Chondrocyte (in vitro differentiated cells): ENCODE data around the gene PGAM2. TPM values are rescaled to one million over a fixed set of nuclear protein-coding genes. Genes with fewer than 3 reads are reported as not detected.

Source experiments
- DNase-seq: peaks from one replicate; pipeline ENCODE4 v3.0.0; 2021; ENCODE audit warnings: mixed read lengths, low spot score
- H3K27ac Mint-ChIP-seq: one replicate; pipeline ENCODE4 v1.8.0; 2021; ENCODE audit warnings: mild to moderate bottlenecking, moderate library complexity, mixed read lengths; ENCODE audit not compliant: unreplicated experiment
- H3K27me3 Mint-ChIP-seq: 2 replicates; pipeline ENCODE4 v1.8.0; 2021; ENCODE audit warnings: low read depth, mixed read lengths
- H3K36me3 Mint-ChIP-seq: 2 replicates; pipeline ENCODE4 v1.8.0; 2021; ENCODE audit warnings: low read depth, mixed read lengths
- H3K4me1 Mint-ChIP-seq: 2 replicates; pipeline ENCODE4 v1.8.0; 2021; ENCODE audit warnings: low read depth, mild to moderate bottlenecking, mixed read lengths
- H3K4me3 Mint-ChIP-seq: one replicate; pipeline ENCODE4 v1.8.0; 2021; ENCODE audit warnings: mild to moderate bottlenecking, moderate library complexity, mixed read lengths; ENCODE audit not compliant: unreplicated experiment
- H3K9me3 Mint-ChIP-seq: 2 replicates; pipeline ENCODE4 v1.8.0; 2021; ENCODE audit warnings: low read depth, mixed read lengths
- CTCF ChIP-seq: fragments of 200-600 bp; sonication (generic); IDR thresholded peaks from 2 replicates; pipeline ENCODE4 v1.5.0; 2021; ENCODE audit warnings: antibody characterized with exemption, mild to moderate bottlenecking, moderate library complexity
- total RNA-seq: library from RNA; stranded (reverse); gene quantifications from 3 replicates; pipeline ENCODE4 v1.2.1, GENCODE V29; 2021

PGAM2 gene
- total RNA-seq, 1 donor from 2014 or later: 0.25 TPM

- Mint-ChIP-seq H3K36me3 (peaks cover 2% of the 10 kb centered on the region), H3K4me1 (peaks cover 29% of the 10 kb centered on the region), H3K27ac (no peak overlapping the region), H3K27me3 (no peaks in the 10 kb centered on the region), H3K9me3 (no peaks in the 10 kb centered on the region), H3K4me3 (no peak overlapping the region)
- TF ChIP-seq CTCF: no peak
- DNase-seq: peak; percentile 71
Observed at GRCh38 chr7:44066494-44067063, 1.2 kb upstream of the PGAM2 start.

- no peak for DNase-seq
- Mint-ChIP-seq H3K27me3 (no peaks in the 10 kb centered on the region), H3K9me3 (no peaks in the 10 kb centered on the region), H3K4me3 (no peak overlapping the region), H3K4me1 (peaks cover 25% of the 10 kb centered on the region), H3K27ac (no peak overlapping the region), H3K36me3 (peaks cover 5% of the 10 kb centered on the region)
- no peak for TF ChIP-seq CTCF
Observed at GRCh38 chr7:44066111-44066460, 719 bp upstream of the PGAM2 start.

- no peak overlapping the region for H3K27ac Mint-ChIP-seq
- DNase-seq: peak; percentile 89
- peaks cover 25% of the 10 kb centered on the region for H3K4me1 Mint-ChIP-seq
- H3K36me3 Mint-ChIP-seq: peaks cover 9% of the 10 kb centered on the region
- no peak for TF ChIP-seq CTCF
- no peaks in the 10 kb centered on the region for H3K27me3 Mint-ChIP-seq
- no peaks in the 10 kb centered on the region for H3K9me3 Mint-ChIP-seq
- no peak overlapping the region for H3K4me3 Mint-ChIP-seq
Observed at GRCh38 chr7:44064791-44065430, 456 bp downstream of the PGAM2 start.

- peak; percentile 79 for DNase-seq
- Mint-ChIP-seq H3K4me1 (peaks cover 25% of the 10 kb centered on the region), H3K36me3 (peaks cover 17% of the 10 kb centered on the region), H3K27ac (no peak overlapping the region), H3K4me3 (no peak overlapping the region), H3K9me3 (no peaks in the 10 kb centered on the region), H3K27me3 (no peaks in the 10 kb centered on the region)
- TF ChIP-seq CTCF: no peak
Observed at GRCh38 chr7:44063894-44064651, 1.3 kb downstream of the PGAM2 start.

- no peak for TF ChIP-seq CTCF
- DNase-seq: peak; percentile 57
- Mint-ChIP-seq H3K27ac (no peak overlapping the region), H3K4me1 (peaks cover 25% of the 10 kb centered on the region), H3K9me3 (no peaks in the 10 kb centered on the region), H3K27me3 (no peaks in the 10 kb centered on the region), H3K36me3 (peaks cover 22% of the 10 kb centered on the region), H3K4me3 (no peak overlapping the region)
Observed at GRCh38 chr7:44063547-44063893, 1.8 kb downstream of the PGAM2 start.
